T-helper 22 cell (primary cell): ENCODE measurements around the gene RAB20.
"Not testable (repeated sequence)": the region's sequence is repeated elsewhere in the genome, so short reads cannot be mapped to it uniquely, and the experiment has no call there.

Experiments used
- DNase-seq: peaks from one replicate; pipeline ENCODE4 v3.0.0-alpha.2; 2020; ENCODE audit warnings: low read depth

RAB20 gene

DNA sequence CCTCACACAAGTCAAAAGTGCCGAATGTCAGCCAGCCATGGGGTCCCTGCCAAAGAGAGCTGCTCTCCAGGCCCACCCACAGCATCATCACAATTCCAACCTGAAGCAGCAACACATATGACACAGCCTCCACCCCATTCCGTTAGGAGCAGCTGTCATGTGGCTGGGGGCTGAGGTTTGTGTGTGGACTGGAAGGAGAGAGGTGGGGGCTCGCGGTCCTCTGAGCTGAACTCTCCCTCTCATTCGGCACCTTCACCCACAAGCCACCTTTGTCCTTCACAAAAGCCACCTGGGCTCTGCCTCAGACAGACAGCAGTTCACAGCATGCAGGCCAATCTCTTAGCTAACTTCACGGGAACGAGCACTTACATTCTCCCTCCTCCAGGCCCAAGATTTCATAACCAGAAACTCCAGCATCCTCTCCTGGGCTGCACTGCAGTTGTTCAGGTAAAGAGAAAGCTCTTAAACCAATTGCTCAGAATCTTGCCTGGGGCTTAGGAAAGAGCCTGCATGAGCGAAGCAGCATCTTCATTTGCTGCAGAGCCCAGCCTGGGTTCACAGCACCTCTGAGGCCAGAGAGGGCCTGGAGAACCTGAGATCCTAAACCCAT lies 7.2 kb downstream of the RAB20 start:
- DNase-seq, result no peak

DNA sequence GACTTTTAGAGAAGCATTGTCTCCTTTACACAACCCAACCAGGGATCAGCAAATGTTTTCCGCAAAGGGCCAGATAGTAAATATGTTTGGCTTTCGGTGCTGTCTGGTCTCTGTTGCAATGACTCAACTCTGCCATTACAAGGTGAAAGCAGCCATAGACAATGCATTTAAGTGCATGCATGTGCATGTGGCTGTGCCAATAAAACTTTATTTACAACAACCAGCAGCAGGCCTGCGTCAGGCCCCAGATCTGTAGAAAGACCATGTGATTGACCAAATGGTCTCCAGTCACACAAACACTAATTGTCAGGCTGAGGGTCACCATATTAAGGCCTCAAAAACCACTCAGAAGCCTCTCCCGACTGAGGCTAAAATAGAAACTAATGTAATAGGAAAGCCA lies 8.1 kb downstream of the RAB20 start:
- no peak for DNase-seq

DNA sequence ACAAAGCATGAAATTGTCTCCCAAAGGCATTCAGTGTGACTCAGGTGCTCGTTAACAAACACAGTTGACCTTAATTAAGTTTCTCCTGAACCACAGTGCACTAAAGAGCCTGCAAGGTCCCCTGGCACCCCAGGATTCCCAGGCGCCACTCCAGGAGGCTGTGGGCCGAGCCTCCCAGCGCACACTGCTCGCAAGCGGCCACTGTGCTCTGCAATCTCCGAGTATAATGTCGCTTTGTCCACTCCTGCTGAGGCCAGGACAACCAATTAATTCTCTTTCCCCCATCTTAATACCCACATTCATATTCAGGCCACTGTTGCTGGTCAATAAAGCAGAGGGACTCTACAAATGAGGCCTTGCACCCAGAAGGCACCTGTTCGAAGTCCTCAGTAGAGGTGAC lies 8.8 kb downstream of the RAB20 start:
- no peak for DNase-seq

DNA sequence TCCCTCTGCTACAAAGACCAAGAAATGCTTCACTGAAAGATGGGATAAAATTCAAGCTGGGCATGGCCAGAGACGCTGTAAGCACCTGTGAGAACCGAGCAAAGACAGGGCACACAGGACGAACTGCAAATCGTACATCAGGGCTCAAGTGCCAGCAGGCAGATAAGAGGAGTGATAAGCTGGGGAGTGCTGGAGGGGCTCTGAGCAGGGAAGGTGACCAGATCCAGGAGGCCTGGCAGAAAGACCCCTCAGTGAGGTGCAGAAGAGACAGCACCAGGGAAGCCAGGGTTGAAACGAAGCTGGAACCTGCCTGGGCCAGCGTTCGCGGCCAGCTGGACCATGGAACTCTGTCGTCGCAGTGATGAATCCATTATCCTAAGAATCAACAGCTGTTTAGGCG lies 10.2 kb downstream of the RAB20 start:
- no peak for DNase-seq

DNA sequence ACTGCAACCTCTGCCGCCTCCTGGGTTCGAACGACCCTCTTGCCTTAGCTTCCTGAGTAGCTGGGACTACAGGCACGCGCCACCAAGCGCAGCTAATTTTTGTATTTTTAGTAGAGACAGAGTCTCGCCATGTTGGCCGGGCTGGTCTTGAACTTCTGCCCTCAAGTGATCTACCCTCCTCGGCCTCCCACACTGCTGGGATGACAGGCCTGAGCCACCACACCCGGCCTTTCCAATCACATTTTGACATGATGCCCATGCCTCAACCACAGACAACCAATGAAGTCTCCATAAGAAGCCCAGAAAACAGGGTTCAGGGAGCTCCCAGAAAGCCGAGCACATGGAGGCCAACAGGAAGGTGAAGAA lies 11.7 kb downstream of the RAB20 start:
- no peak for DNase-seq

DNA sequence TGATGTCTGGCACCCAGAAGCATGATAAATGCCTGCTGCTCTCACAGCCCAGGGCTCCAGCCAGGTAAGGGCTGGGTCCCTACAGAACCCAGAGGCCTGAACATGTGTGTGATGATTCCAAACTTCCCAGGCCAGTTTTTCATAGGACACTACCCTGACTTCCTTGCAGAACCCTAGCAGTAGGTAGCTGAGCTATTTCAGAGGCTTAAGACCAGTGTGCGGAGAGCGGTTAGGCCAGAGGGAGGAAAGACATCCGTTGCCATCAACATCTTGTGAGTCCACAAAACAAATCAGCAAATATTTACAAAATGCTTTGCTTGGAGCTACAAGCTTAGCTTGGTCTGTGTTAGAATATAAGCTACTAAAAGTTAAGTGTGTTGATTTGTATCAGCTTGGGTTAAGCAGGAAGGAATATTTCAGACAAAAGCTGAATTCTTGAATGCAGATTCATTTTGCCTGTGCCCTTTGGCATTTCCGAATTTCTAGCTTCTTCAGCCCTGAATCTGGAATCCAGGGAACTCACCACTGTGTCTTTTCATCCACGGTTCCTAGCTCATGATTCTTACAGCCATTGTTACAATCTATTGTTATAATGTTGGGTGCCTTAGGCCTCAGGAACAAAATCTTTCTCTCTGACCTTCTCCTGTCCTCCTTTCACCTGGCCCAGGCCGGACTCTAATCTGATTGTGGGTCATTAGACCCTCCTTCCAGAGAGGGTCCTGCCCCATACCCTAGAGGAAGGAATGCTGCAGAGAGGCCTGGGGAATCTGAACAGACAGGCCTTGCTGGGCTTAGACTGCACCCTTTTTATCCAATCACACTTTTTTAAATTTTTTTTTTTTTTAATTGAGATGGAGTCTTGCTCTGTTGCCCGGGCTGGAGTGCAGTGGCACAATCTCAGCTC lies 12.4 kb downstream of the RAB20 start:
- no peak for DNase-seq

DNA sequence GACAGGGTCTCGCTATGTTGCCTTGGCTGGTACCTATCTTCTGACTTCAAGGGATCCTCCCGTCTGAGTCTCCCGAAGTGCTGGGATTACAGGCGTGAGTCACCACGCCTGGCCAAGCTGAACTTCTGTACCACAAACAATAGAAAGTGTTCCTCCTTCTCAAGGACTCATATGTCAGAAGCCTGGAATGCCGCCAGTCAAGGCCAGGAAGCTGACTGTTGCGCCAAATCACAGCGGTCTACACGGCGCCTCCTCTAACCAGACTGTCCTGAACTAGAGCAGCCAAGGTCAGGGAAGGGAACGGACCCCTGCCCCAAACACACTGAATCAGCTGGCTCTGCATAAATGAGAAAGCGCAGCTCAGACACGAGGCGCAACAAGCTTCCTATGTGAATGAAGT lies 14.6 kb downstream of the RAB20 start:
- DNase-seq, result no peak

DNA sequence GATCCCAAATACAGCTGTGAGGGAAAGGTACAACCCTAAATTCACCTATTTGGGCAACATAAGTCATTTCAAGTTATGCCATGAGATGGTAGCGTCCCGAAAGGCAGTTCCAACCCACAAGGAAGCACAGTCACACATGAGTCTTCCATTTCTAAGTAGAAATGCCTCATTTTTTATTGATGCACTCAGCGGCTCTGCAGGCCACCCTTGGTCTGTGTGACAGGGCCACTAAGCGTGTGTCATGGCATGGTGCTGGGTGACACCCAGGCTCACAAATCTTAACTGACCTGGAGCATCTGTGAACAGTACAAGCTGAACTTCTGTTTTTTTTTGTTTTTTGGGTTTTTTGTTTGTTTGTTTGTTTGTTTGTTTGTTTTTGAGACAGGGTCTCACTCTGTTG lies 15.1 kb downstream of the RAB20 start:
- DNase-seq, result no peak

DNA sequence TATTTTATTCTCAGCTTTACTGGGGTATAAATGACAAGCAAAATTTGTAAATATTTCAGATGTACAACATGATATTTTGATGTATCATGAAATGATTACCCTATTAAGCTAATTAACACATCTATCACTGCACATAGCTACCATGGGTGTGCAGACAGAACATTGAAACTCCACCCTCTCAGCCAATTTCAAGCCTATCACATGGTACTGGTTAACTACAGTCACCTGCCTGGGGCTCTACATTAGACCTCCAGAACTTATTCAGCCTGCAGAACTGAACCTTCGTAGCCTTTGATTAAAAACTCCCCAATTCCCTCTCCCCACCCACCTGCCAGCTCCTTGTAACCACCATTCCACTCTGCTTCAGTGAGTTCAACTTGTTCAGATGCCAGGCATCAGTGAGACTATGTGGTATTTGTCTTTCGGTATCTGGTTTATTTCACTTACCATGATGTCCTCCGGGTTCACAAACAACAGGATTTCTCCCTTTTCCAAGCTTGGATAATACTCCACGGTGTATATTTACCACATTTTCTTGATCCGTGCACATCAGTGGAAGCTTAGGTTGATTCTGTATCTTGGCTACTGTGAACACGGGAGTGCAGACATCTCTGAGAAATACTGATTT lies 19.2 kb downstream of the RAB20 start:
- DNase-seq, result no peak

DNA sequence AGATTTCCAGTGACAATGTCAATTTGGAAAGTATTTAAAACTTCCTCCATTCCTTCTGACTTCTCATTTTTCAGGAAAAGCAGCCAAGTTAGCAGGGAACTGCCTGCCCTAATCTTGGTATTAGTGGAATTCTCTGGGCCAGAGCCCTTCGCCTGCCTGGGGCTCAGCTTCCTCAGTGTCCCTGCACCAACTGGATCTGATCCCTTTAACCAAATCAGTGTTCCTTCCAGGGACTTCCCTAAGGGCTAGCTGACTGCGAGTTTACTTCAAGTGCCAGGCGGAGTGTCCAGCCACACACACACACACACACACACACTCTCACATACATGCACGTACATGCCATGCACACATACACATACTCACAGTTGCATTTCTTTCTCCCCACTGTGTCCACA lies 20.0 kb downstream of the RAB20 start:
- DNase-seq, result no peak

DNA sequence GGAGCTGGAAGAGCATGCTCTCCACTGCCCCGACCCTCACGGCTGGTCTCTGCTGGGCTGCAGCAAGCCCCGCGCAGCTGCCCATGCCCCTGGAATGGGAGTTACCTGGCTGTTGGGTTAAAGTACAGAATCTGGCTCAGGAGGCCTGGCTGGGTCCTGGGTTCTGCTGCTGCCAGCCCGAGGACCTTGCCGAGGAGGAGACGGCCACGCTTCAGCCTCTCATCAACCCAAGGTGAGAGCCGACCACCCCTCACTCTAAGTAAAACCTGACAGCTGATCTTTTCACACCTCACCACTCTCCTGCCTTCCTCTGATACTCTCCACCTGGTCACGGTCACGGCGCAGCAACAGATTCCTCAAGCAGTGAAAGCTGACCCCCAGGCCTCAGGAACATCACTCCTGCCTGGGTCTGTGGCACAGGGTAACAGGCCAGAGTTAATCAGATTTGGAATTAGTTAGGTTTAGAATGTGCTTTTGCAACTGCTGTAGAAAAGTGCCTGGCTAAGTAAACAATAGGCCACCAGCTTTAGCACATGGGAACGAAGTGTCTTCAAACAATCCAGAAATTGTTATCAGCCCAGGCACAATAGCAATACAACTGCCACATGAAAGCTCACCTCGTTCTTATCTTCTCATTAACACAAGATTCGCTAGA lies 20.5 kb downstream of the RAB20 start:
- no peak for DNase-seq

DNA sequence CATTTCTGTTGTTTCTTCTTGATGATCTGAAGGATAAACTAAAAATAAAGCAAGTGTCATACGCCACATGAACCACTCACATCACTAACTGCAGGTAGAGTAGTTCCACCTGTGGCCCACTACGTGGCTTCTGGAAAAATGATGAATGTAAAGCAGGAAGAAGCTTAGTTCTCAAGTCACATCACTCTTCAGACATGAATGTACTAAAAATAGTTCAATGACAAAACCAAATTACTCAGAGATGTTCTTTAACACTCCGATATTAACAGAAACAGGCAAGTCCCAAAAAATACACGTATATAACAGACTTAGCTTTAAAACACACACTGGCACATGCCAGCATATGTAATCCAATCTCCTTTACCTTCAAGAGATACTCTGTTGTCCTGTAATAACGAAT lies 21.6 kb downstream of the RAB20 start:
- DNase-seq, result no peak

DNA sequence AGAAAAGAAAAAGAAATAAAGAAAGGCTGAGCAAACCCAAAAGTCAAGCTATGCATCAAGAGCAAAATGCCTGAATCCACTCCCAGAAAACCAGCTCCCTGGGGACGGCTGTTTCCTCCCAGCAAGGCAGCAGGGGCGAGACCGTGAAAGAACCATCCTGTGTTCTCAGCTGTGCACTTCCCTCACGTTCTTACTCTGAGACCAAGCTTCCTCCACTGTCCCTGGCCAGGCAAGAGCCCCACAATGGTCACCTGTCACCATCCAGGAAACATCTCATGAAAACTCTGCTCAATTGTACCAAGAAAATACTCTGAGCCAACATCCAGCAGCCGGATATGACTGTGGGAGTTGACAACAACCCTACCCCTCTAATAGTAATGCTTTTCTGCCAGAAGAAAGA lies 22.9 kb downstream of the RAB20 start:
- DNase-seq, result no peak

DNA sequence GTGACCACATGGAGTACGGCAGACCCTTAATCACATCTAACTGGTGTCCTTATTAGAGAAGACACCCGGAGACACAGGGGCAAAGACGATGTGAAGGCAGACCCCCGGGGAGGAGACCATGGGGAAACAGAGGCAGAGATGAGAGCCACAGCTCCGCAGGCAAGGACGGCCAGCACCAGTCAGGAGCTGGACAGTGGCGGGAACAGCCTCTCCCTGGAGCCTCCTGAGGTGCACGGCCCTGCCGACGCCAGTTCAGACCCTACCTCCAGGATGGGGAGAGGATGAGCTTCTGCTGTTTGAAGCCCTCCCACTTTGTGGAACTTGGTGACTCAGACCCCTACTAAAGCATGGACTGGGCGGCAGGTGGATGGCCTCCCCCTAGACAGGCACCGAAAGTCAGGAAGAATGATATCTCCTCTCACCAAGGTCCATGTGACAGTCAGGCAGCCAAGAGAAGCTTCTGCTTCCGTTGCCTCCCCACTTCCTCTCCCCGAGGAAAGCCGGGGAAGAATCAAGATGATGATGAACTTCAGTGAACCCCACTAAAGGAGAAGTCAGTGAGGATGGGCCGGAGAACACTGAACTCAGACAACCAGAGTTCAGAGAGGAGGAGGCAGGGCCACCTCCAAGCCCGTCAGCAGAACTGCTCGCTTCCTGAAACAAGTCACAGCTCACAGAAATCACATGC lies 25.4 kb downstream of the RAB20 start:
- no peak for DNase-seq

DNA sequence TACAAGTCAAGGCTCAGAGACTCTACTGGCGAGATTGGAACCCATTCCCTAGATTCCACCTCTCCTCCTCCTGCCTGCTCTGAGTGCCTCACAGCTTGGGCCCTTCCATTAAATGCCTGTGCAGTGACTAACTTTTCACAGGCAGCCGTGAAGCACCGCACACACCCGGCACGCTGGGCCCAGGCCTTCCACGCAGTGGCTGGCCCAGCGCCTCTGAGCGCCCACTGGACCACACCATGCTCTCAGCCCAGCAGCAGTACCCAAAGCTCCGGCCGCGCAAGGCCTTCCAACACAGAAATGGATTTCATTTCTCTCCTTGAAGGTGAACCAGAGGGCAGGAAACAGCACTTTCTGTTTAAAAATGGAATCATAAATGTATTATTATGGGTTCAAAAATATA lies 26.0 kb downstream of the RAB20 start:
- DNase-seq, result no peak

DNA sequence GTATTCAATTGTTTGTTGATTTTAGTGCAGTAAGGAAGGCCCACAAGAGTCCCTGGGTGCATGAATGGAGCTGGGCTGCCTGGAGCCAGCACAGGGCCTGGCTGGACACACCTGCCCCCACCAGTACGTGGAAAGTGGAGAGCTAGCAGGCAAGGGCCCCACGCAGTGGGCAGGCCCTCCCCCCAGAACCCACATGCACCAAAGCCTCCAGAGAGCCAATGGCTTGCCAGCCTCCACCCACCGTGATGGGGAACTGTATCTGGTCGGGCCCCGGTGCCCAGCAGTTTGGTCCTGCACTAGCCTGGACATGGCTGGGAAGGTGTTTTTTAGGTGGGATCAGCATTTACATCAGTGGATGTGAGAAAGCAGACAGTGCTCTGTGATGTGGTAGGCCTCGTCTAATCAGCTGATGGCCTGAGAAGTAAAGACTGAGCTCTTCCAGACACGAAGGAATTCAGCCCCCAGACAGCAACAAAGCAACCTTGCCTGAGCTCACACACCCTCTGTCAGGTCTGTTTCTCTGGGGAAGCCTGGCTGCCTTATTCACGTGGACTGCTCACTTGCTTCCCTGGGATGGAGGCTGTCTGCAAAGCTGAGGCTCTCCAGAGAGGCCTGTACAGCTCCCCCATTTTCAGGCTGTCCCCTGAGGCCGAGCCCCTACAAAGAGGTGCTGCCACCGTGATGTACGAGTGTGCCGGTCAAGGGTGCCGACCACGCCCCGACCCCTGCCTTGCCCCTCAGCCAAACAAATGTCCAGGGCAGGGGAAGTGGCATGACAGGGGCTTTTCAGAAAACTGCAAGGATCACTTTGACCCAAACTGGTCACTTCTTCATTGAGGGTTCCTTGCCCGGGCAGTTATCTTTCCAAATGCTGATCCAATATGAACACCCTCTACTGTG lies 27.5 kb downstream of the RAB20 start:
- no peak for DNase-seq

DNA sequence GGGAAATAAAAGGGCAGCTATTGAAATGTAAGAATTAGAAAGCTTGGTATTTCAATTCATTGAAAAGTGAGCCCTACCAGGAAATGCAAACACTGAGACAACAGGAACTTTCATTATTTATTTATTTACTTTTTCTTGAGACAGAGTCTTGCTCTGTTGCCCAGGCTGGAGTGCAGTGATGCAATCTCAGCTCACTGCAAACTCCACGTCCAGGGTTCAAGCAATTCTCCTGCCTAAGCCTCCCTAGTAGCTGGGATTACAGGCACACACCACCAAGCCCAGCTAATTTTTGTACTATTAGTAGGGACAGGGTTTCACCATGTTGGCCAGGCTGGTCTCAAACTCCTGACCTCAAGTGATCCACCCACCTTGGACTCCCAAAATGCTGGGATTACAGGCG lies 29.3 kb downstream of the RAB20 start:
- not testable (repeated sequence) for DNase-seq

DNA sequence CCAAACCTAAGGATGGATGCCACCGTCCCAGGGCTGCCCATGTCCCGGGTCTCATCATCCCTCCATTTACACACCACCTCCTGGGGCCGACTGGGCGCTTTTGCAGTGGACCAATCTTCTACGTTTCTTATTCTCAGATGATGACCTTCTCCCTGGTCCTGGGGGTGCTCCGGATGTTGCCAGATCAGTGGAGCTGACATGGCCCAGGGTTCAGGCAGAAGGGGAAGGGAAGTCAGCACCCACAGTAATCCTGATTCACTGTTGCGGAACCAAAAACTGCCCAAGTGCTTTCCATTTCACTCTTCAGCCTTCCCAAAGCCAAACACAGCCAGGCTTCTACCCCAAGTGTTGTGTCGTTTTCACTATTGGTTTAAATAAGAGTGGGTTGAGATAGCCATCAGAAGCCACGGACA lies 29.8 kb downstream of the RAB20 start:
- no peak for DNase-seq

DNA sequence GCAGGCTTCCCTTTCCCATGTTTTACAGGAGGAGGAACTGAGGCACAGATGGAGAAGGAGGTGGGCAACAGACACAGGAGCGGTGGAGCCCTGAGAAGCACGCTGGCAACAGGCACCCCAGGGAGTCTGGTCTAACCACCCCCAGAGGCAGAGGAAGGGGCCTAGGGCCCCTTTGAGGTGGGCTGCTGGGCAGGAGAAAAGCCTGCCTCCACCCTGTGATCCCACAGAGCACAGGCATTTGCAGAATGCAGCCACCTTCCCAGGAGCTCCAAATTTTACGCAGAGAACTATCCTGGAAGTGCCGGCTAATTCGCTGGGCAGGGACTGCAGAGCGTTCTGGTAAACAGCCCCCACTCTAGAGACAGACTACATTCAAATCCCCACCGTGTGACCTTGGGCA lies 30.4 kb downstream of the RAB20 start:
- DNase-seq, result no peak

DNA sequence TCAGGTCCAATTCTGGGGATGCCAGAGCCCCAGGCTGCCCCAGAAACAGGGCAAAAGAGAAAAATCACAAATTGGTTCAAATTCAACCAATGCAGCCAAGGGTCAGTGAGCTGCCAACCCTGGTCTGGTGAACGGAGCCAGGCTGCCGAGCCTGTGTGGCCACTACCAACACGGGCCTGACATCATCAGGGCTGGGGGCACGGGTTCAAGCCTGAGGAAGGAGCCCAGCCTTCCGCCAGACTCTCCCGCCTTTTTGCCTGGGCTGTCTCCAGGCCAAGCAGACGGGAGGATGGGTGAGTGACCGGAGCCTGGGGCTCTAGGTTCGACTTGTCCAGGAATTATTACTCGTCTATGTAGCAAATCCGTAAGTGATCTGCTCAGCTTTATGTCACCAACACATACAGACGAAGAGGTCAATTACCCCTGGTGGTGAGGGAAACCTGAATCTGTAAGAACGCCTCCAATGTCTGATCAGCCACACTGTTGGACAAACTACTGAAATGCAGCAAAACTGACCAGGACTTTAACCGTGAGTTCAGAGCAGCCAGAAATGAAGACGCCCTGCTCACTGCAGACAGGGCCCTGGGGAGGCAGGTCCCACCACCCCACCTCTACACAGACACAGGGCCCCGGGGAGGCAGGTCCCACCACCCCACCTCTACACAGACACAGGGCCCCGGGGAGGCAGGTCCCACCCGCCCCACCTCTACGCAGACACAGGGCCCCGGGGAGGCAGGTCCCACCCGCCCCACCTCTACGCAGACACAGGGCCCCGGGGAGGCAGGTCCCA lies 31.8 kb downstream of the RAB20 start:
- DNase-seq, result no peak
